ENCODE data around the gene WDTC1.

The WDTC1 gene

GRCh38 chr1:27333717-27334279 lies 99.4 kb downstream of the WDTC1 start:
- no peak for DNase-seq (ENCODE audit: low read depth, low spot score)

DNA sequence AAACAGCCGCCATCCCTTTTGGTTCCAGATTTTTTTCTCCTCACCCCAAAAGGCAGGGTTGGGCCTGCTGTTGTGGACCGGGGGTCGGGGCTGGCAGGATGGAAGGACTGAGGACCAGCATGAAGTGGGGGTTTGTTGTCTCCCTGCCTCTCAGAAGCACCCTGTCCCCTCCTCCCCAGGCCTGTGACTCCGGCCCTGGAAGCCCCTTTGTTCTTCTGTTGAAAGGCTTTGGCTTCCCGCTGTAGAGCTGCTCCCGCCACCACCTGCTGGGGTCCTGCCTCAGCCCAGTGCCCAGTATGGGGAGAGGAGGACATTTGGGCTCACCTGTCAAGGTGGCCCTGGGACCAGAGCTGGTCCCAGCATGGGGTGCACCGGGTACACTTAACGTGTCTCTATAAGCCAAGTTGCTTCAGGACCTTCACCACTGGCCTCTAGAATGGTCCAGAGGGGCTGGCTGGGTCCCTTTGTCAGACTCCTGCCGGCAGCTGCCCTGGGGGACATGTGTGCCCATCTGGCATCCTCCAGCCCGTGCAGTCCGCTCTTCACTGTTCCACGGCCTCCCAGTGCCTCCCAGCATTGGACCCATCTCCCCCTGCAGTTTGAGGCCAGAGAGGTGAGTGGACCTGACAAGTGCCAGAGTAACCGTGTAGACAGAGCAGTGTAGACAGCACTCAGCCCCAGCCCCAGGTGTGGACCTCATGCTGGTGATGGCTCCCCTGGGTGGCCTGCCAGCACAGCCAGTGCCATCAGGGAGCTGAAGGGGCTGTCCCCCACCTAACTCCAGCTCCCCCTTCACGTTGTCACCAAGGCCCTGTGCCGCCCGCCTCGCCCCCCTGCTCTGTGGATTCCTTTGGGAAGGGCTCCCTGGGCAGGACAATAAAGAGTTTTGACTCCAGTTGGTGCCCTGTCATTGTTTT lies 101.3 kb downstream of the WDTC1 start:
- no peak for DNase-seq (ENCODE audit: low read depth, low spot score)

DNA sequence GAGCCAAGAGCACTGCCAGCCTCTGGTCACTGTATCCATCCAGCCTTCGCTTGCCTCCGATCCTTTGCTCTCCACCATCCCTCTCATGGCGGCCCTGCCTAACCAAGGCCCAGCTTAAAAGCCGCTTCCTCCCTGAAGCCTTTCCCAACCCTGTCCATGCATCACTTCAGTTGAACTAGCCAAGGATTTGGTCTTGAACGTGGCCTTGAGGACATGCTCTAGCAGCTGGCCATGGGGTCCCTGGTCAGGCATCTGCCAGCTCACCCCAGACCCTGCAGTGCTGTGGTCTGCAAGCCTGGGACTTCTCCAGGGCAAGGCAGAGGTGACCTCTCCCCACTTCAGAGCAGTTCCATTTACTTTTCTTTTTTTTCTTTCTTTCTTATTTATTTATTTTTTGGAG lies 102.3 kb downstream of the WDTC1 start:
- DNase-seq (ENCODE audit: low read depth, low spot score), result no peak

DNA sequence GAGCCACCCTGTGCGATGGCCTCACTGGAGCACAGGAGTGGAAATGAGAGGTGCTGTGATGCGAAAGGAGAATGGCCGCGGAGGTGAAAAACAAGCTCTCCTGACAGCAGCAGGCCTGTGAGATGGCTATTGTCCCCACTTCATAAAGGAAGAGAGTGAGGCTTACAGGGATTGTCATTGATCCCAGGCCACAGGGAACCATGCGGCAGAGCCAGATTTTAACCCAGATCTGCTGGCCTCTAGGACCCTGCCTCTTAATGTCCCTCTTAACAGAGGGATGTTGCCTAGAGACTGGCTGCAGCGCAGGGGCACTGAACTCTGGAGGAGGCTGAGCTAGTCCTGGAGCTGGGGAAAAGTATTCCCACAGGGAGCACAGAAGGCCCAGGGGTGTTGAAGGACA lies 104.3 kb downstream of the WDTC1 start:
- DNase-seq (ENCODE audit: low read depth, low spot score), result no peak

DNA sequence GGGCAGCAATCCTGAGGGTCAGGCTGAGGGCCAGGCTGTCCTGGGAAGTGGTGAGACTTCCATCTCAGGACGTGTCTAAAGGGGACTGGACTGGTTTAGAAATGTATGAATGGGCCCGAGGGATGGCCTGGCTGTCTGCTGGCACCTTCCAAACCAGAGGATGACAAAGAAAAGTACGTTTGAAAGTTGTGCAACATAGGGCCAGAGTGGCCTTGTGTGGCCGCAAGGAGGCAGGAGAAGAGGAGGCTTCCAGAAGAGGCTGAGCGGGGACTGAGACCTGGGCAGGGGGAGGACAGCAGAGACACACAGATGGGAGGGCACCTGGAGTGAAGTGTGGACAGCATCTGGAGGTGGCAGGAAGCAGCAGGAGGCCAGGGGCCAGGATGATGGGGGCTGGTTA lies 104.8 kb downstream of the WDTC1 start:
- DNase-seq (ENCODE audit: low read depth, low spot score), result no peak

- DNase-seq (ENCODE audit: low read depth, low spot score), result no peak
Measured at GRCh38 chr1:27341525-27342252, 107.3 kb downstream of the WDTC1 start, which contains the start of gene SYTL1. SYTL1 (plus strand) TSS chr1:27342022; CDS start chr1:27345335, 3,313 bp downstream.

DNA sequence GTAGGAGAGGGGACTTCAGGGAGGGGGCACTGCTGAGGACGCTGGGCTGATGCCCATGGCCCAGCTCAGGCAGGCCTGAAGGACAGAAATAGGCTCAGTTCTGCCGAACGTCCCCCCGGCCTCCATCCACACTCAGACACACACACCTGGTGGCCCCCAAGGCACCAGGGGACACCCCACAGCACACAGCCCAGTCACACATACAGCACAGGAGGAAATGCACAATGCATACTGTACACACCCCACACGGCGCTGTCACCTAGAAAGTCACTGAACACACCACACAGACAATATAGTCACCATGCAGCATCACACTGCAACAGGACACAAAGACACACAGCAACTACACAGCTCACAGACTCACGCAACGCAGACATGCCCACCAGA lies 108.0 kb downstream of the WDTC1 start:
- DNase-seq (ENCODE audit: low read depth, low spot score), result no peak

- no peak for DNase-seq (ENCODE audit: low read depth, low spot score)
Measured at GRCh38 chr1:27342778-27343638, 108.6 kb downstream of the WDTC1 start.

- no peak for DNase-seq (ENCODE audit: low read depth, low spot score)
Measured at GRCh38 chr1:27343639-27344025, 109.2 kb downstream of the WDTC1 start.

DNA sequence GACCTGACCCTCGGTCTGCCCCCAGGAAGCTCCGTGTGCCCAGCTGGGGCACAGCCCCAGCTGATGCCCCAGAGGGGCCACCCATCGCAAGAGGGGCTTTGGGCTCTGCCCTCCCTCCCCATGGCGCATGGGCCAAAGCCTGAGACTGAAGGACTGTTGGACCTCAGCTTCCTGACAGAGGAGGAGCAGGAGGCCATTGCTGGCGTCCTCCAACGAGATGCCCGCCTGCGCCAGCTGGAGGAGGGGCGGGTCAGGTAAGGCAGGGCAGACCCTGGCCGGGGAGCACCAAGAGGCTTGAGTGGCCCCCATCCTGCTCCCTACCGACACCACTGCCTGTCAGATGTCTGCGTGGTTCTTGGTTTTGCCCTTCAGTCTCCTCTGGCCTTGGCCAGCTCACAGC lies 110.8 kb downstream of the WDTC1 start:
- no peak for DNase-seq (ENCODE audit: low read depth, low spot score)

GRCh38 chr1:27346357-27346756 lies 111.9 kb downstream of the WDTC1 start:
- DNase-seq (ENCODE audit: low read depth, low spot score), result no peak

GRCh38 chr1:27346991-27347624 lies 112.7 kb downstream of the WDTC1 start:
- DNase-seq (ENCODE audit: low read depth, low spot score), result no peak

GRCh38 chr1:27348861-27349783 lies 114.7 kb downstream of the WDTC1 start:
- DNase-seq (ENCODE audit: low read depth, low spot score), result no peak

DNA sequence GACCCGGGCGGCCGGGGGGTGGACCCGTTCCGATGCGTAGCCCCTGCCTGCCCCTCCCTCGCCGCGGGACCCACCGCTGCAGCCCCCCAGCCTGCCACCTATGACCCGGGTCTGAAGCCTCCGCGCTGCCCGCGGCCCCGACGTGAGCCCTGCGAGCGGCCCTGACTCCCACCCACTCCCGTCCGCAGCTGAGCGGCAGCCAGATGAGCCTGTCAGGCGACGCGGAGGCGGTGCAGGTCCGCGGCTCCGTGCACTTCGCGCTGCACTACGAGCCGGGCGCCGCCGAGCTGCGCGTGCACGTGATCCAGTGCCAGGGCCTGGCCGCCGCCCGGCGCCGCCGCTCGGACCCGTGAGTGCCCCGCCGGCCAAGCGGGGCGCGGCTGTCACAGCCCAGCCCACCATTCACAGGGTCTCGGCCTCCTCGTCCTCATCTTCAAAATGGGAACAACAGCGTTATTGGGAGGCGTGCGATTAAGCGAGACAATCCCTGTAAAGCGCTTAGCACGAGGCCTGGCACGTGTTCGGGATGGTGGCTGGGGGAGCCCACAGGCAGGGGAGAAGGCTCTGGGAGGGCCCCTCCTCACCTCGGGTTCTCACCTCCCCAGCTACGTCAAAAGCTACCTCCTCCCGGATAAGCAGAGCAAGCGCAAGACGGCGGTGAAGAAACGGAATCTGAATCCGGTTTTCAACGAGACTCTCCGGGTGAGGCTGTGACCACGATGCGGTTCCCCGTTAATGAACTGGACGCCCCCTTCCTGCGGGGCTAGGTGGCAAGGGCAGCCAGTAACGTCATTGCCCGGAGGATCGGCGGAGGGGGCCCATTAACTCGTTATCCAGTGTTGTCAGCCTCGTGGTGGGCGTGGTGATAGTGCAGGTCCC lies 115.6 kb downstream of the WDTC1 start:
- DNase-seq (ENCODE audit: low read depth, low spot score), result no peak

GRCh38 chr1:27350663-27351540 lies 116.5 kb downstream of the WDTC1 start:
- DNase-seq (ENCODE audit: low read depth, low spot score), result no peak

DNA sequence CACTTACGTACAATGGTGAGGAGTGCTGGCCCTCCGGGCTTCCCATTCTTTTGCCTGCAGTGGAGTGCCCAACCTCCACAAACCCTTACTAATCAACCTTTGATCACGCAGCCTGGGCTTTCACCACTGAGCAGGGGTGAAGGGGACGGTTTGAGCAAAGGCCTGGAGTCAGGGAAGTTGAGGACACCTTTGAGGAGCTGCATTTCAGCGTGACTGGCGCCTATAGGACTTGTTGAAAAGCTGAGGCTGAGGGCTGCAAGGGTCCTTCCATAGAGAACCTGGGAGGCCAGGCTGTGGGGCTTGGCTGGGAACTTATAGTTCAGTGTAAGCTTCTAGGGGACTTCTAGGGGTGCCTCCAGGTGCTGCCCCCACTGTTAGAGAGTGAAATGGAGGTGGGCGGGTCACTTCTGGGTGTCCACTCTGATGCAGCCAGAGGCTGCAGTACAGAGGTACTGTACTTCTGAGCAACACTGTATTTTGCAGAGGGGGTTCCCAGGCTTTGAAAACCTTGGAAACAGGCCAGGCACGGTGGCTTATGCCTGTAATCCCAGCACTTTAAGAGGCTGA lies 117.2 kb downstream of the WDTC1 start:
- DNase-seq (ENCODE audit: low read depth, low spot score), result no peak

DNA sequence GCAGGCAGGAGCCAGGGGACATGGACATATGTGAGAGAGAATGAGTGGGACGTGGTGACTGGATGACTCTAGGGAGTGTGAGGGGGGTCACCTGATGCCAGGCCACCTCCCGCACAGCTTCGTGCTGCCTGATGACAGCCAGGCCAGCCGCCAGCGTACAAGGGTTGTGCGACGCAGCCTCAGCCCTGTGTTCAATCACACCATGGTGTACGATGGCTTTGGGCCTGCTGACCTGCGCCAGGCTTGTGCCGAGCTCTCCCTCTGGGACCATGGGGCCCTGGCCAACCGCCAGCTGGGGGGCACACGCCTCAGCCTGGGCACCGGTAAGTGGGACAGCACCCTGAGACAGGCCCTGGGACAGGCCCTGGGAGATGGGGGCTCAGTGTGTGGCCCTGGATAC lies 118.7 kb downstream of the WDTC1 start:
- DNase-seq (ENCODE audit: low read depth, low spot score), result no peak

GRCh38 chr1:27353629-27354028 lies 119.2 kb downstream of the WDTC1 start:
- no peak for DNase-seq (ENCODE audit: low read depth, low spot score)
